B cell (primary cell): ENCODE measurements around the gene CAMK2B.

Experiments used
- CTCF ChIP-seq: fragments of 200-600 bp; IDR thresholded peaks from one replicate; pipeline ENCODE4 v1.8.0; 2022; ENCODE audit warnings: antibody characterized with exemption, mild to moderate bottlenecking
- EZH2 ChIP-seq: IDR thresholded peaks from 2 replicates; pipeline ENCODE4 v1.6.1; 2012; ENCODE audit warnings: borderline replicate concordance, low read depth, mild to moderate bottlenecking, moderate library complexity, low read length; ENCODE audit not compliant: insufficient read depth, poor library complexity, severe bottlenecking

GRCh38 chr7:44285561-44285960 lies 39.8 kb downstream of the CAMK2B start:
- TF ChIP-seq CTCF = no peak
- no peak for TF ChIP-seq EZH2
